Tibial nerve (tissue), 4 donors: Measurements from ENCODE around the gene FAM83G. TPM values are rescaled to one million over a fixed set of nuclear protein-coding genes. Genes with fewer than 3 reads are reported as not detected.

Source experiments
- DNase-seq, 2 donors: peaks; one replicate each; pipeline ENCODE4 v3.0.0-alpha.2; 2019; ENCODE audit warnings: low spot score in 2 of 2
- H3K27ac ChIP-seq, 4 donors: fragments of 200-600 bp; sonication (generic) in 3 of 4; one replicate each; pipeline ENCODE4 v1.5.1; 2017 to 2019; ENCODE audit warnings: mild to moderate bottlenecking in 1 of 4
- H3K27me3 ChIP-seq, 2 donors: fragments of 200-600 bp; sonication (generic) in 1 of 2; one replicate each; pipeline versions ENCODE4 v1.5.1 to v1.6.0; 2017 to 2019
- H3K36me3 ChIP-seq, 3 donors: fragments of 200-600 bp; sonication (generic); one replicate each; pipeline ENCODE4 v1.5.1; 2018 to 2019
- H3K4me1 ChIP-seq, 4 donors: fragments of 200-600 bp; sonication (generic) in 3 of 4; one replicate each; pipeline ENCODE4 v1.5.1; 2017 to 2019
- H3K4me3 ChIP-seq, 4 donors: fragments of 200-600 bp; sonication (generic) in 3 of 4; one replicate each; pipeline ENCODE4 v1.5.1; 2017 to 2019; ENCODE audit warnings: mild to moderate bottlenecking in 1 of 4, moderate library complexity in 1 of 4
- H3K9me3 ChIP-seq, 4 donors: fragments of 200-600 bp; sonication (generic) in 3 of 4; one replicate each; pipeline ENCODE4 v1.5.1; 2017 to 2019
- EP300 ChIP-seq, 2 donors: sonication (generic); formaldehyde crosslinking; IDR thresholded peaks; one replicate each; pipeline ENCODE4 v1.6.1; 2017; ENCODE audit warnings: antibody characterized with exemption in 2 of 2, mild to moderate bottlenecking in 1 of 2
- POLR2A ChIP-seq, 2 donors: fragments of 450-650 bp; IDR thresholded peaks; one replicate each; pipeline ENCODE4 v1.6.1; 2017; ENCODE audit warnings: antibody characterized with exemption in 2 of 2, mild to moderate bottlenecking in 2 of 2, moderate library complexity in 2 of 2
- WGBS, 2 donors: methylation state at CpG; one replicate each; pipeline ENCODE4 v1.1.5; 2018; 5-methylcytosine and 5-hydroxymethylcytosine counted together
- small RNA-seq: library from RNA; depleted of rRNA; stranded (forward); fragments of <200 nt; gene quantifications from one replicate; pipeline ENCODE3, GENCODE V24; 2016
- total RNA-seq, 4 donors: library from RNA; depleted of rRNA; stranded (reverse); fragments of >200 nt; gene quantifications; one replicate each; pipeline ENCODE4 v1.1.0, GENCODE V29; 2016
- TF ChIP-seq, protein P1 (sequence below), 5 experiments: fragments of 200-600 bp in 3 of 5; fragments of 450-650 bp in 2 of 5; sonication (generic) in 3 of 5; IDR thresholded peaks; one replicate each; pipeline ENCODE4 v1.5.1; 2016 to 2019; ENCODE audit warnings: antibody characterized with exemption in 5 of 5, mild to moderate bottlenecking in 3 of 5, moderate library complexity in 2 of 5

FAM83G gene
- total RNA-seq, 4 donors from 2014 or later = 1.3 to 11.8 (median 3.8) TPM

DNA sequence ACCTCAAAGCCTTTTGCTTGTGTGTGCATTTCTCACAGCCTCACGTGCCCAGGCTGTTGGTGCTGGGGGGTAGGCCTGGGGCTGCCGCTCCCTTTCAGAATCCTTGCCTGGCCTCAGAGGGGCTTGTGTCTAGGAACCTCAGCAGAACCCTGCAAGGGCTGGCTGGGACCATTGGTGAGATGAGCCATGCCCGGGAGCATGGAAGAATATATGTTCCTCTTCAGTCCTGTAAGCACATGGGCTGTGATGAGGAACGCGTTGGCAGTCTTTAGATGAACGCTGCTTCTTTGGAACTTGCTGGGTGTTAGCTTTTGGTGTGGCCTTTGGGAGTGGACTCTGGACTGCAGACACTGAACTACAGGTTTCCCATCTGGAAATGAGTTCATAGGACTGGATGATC lies 84.6 kb downstream of the FAM83G start:
- peaks cover 0 to 51% (median 0%) of the 10 kb centered on the region in 3 donors for H3K36me3 ChIP-seq
- peaks cover 0 to 25% (median 10%) of the 10 kb centered on the region in 4 donors for H3K4me1 ChIP-seq
- WGBS, 2 donors = 67 to 72% methylated on average over 6 of the region's 6 CpGs
- no peaks in the 10 kb centered on the region for H3K27me3 ChIP-seq
- TF ChIP-seq, protein P1, sequence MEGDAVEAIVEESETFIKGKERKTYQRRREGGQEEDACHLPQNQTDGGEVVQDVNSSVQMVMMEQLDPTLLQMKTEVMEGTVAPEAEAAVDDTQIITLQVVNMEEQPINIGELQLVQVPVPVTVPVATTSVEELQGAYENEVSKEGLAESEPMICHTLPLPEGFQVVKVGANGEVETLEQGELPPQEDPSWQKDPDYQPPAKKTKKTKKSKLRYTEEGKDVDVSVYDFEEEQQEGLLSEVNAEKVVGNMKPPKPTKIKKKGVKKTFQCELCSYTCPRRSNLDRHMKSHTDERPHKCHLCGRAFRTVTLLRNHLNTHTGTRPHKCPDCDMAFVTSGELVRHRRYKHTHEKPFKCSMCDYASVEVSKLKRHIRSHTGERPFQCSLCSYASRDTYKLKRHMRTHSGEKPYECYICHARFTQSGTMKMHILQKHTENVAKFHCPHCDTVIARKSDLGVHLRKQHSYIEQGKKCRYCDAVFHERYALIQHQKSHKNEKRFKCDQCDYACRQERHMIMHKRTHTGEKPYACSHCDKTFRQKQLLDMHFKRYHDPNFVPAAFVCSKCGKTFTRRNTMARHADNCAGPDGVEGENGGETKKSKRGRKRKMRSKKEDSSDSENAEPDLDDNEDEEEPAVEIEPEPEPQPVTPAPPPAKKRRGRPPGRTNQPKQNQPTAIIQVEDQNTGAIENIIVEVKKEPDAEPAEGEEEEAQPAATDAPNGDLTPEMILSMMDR (IDR thresholded peaks at IDR 0.05) = no peak
- TF ChIP-seq EP300 (IDR thresholded peaks at IDR 0.05) = no peak
- TF ChIP-seq POLR2A (IDR thresholded peaks at IDR 0.05) = no peak
- no peak overlapping the region for H3K4me3 ChIP-seq
- H3K9me3 ChIP-seq = no peaks in the 10 kb centered on the region
- no peak overlapping the region for H3K27ac ChIP-seq
- no peak for DNase-seq

Small RNAs within 50 kb of the gene (small RNA-seq; reads per million reads assigned to genes)
- gene AC090286.3 (not detected), gene RF00324 (not detected)

Other genes starting within 250 kb of the FAM83G start
- gene TVP23B, start 223.6 kb downstream of the FAM83G start, total RNA-seq = 10 to 100 TPM; 15.0 to 23.8 (median 20.0) TPM
- gene PRPSAP2, start 146.6 kb downstream of the FAM83G start, total RNA-seq = 10 to 100 TPM; 31.4 to 35.1 (median 33.7) TPM
- not detected for gene SLC5A10, start 52.6 kb downstream of the FAM83G start, total RNA-seq
- gene GRAP, start 42.2 kb upstream of the FAM83G start, total RNA-seq = 1 to 10 TPM; 4.6 to 7.5 (median 5.8) TPM
- 1 to 10 TPM in 3 of 4 donors, not detected in 1; 1.3 to 3.6 (median 2.1) TPM for gene GRAPL, start 122.8 kb upstream of the FAM83G start, total RNA-seq
- 100 to 1,000 TPM in 3 of 4 donors, 10 to 100 TPM in 1; 92.7 to 141 (median 119) TPM for gene EPN2, start 232.6 kb upstream of the FAM83G start, total RNA-seq